Smooth muscle cell (in vitro differentiated cells): ENCODE data around the gene TRAPPC14. TPM values are rescaled to one million over a fixed set of nuclear protein-coding genes. Genes with fewer than 3 reads are reported as not detected.
"Not testable (repeated sequence)": the region's sequence is repeated elsewhere in the genome, so short reads cannot be mapped to it uniquely, and the experiment has no call there.

Source experiments
- DNase-seq: peaks from one replicate; lab custom pipeline; 2025; ENCODE audit not compliant: unreplicated experiment; lab: John Stamatoyannopoulos, UW
- H2AFZ ChIP-seq: fragments of 200-600 bp; sonication (generic); 2 replicates; pipeline ENCODE4 v1.6.0; 2016; ENCODE audit warnings: antibody characterized with exemption, low read depth, mild to moderate bottlenecking
- H3F3A ChIP-seq: fragments of 200-600 bp; sonication (generic); 2 replicates; pipeline ENCODE4 v1.6.0; 2017; ENCODE audit warnings: antibody characterized with exemption, low read depth
- H3K27ac ChIP-seq: fragments of 200-600 bp; sonication (generic); 2 replicates; pipeline ENCODE4 v1.5.1; 2016; ENCODE audit warnings: low read depth, mild to moderate bottlenecking
- H3K27me3 ChIP-seq: fragments of 200-600 bp; sonication (generic); 2 replicates; pipeline ENCODE4 v1.6.1; 2016; ENCODE audit warnings: low read depth, mild to moderate bottlenecking
- H3K36me3 ChIP-seq: fragments of 200-600 bp; sonication (generic); 2 replicates; pipeline ENCODE4 v1.5.1; 2016; ENCODE audit warnings: low read depth
- H3K4me1 ChIP-seq: fragments of 200-600 bp; sonication (generic); 2 replicates; pipeline ENCODE4 v1.5.1; 2016; ENCODE audit warnings: low read depth
- H3K4me2 ChIP-seq: fragments of 200-600 bp; sonication (generic); 2 replicates; pipeline ENCODE4 v1.6.0; 2016; ENCODE audit warnings: mild to moderate bottlenecking
- H3K4me3 ChIP-seq: fragments of 200-600 bp; sonication (generic); 2 replicates; pipeline ENCODE4 v1.5.1; 2016; ENCODE audit warnings: mild to moderate bottlenecking
- H3K79me2 ChIP-seq: fragments of 200-600 bp; sonication (generic); 2 replicates; pipeline ENCODE4 v1.6.0; 2016; ENCODE audit warnings: low read depth, mild to moderate bottlenecking
- H3K9ac ChIP-seq: fragments of 200-600 bp; sonication (generic); 2 replicates; pipeline ENCODE4 v1.6.0; 2016; ENCODE audit warnings: low read depth
- H3K9me3 ChIP-seq: fragments of 200-600 bp; sonication (generic); replicated peaks from 2 replicates; pipeline ENCODE4 v1.5.1; 2016; ENCODE audit warnings: low read depth
- H4K20me1 ChIP-seq: fragments of 200-600 bp; sonication (generic); 2 replicates; pipeline ENCODE4 v1.6.0; 2016; ENCODE audit warnings: low read depth
- WGBS: methylation state at CpG from one replicate; pipeline ENCODE4 v1.1.7; 2016; ENCODE audit warnings: low lambda C conversion rate; 5-methylcytosine and 5-hydroxymethylcytosine counted together
- polyA plus RNA-seq: library from polyadenylated mRNA; unstranded; fragments of >200 nt; fragmentation: Nextera tagmentation; extraction: Ambion mirVana; gene quantifications from 2 replicates; pipeline ENCODE4 v1.2.1, GENCODE V29; 2016
- total RNA-seq: library from RNA; depleted of rRNA; stranded (reverse); fragments of >200 nt; gene quantifications from 2 replicates; pipeline ENCODE4 v1.2.3, GENCODE V29; 2014
- TF ChIP-seq, protein P1 (sequence below): fragments of 200-600 bp; sonication (generic); IDR thresholded peaks from 2 replicates; pipeline ENCODE4 v1.5.1; 2017; ENCODE audit warnings: borderline replicate concordance, mild to moderate bottlenecking, antibody characterized with exemption; ENCODE audit not compliant: insufficient read depth, poor library complexity, severe bottlenecking

TRAPPC14 gene
- total and polyA plus RNA-seq, 2 experiments from 2014 or later = 5.4 to 7.0 TPM

DNA sequence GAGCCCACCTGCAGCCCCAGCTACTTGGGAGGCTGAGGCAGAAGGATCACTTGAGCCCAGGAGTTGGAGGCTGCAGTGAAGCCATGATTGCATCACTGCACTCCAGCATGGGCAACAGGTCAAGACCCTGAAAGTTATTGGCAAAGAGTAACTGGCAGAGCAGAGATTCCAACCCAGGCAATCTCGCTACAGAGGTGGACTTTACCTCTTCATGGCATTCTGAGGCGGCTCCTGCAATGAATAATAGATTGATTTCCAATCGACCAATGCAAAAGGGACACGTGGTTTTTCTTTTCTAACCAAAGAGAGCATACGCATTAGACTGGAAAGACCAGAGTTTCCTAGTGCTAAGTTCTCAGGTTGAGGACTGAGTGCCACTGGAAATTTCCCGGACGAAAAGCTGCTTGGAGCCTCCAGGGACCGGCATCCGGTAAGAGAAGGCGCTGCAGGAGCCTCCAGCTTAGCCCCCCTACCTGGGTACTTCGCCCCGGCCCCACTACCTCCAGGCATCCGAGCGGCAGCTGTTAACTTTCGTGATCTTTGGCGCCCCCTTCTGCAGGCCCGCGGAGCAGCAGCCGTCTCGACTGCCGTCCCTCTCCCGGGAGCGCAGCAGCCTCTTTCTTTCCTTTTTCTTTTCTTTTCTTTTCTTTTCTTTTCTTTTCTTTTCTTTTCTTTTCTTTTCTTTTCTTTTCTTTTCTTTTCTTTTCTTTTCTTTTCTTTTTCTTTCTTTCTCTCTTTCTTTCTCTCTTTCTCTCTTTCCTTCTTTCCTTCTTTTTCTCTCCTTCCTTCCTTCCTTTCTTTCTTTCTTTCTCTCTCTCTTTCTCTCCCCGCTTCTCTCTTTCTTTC lies 27.7 kb downstream of the TRAPPC14 start:
- Histone ChIP-seq H3K4me2 (peak overlapping the region; percentile 79), H3K27me3 (no peaks in the 10 kb centered on the region), H4K20me1 (no peaks in the 10 kb centered on the region), H2AFZ (no peak overlapping the region), H3F3A (peaks cover 6% of the 10 kb centered on the region), H3K4me1 (peaks cover 8% of the 10 kb centered on the region), H3K36me3 (no peaks in the 10 kb centered on the region), H3K79me2 (no peaks in the 10 kb centered on the region), H3K9me3 (no peaks in the 10 kb centered on the region), H3K9ac (no peak overlapping the region), H3K27ac (no peak overlapping the region), H3K4me3 (peak overlapping the region; percentile 29)
- TF ChIP-seq, protein P1, sequence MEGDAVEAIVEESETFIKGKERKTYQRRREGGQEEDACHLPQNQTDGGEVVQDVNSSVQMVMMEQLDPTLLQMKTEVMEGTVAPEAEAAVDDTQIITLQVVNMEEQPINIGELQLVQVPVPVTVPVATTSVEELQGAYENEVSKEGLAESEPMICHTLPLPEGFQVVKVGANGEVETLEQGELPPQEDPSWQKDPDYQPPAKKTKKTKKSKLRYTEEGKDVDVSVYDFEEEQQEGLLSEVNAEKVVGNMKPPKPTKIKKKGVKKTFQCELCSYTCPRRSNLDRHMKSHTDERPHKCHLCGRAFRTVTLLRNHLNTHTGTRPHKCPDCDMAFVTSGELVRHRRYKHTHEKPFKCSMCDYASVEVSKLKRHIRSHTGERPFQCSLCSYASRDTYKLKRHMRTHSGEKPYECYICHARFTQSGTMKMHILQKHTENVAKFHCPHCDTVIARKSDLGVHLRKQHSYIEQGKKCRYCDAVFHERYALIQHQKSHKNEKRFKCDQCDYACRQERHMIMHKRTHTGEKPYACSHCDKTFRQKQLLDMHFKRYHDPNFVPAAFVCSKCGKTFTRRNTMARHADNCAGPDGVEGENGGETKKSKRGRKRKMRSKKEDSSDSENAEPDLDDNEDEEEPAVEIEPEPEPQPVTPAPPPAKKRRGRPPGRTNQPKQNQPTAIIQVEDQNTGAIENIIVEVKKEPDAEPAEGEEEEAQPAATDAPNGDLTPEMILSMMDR = peak; percentile 89
- WGBS = 15% methylated on average over 24 of the region's 24 CpGs
- peak; percentile 43 for DNase-seq

DNA sequence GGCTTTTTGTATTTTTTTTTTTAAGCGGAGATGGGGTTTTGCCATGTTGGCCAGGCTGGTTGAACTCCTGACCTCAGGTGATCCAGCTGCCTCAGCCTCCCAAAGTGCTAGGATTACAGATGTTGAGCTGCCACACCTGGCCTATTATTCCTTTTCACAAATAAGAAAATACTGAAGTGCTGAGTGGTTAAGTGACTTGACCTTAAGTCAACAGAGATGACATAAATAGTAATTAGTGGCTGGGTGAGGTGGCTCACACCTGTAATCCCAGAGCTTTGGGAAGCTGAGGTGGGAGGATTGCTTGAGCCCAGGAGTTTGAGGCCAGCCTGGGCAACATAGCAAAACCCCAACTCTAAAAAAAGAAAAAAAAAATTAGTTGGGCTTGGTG lies 28.3 kb downstream of the TRAPPC14 start:
- H3K27ac ChIP-seq, H4K20me1 ChIP-seq, H3K4me1 ChIP-seq, H3K4me3 ChIP-seq, H3K36me3 ChIP-seq, H3K9ac ChIP-seq, H3K9me3 ChIP-seq, H3K27me3 ChIP-seq, H3F3A ChIP-seq, DNase-seq, H2AFZ ChIP-seq, H3K79me2 ChIP-seq, H3K4me2 ChIP-seq: not testable (repeated sequence)
- 64% methylated on average over 1 of the region's 1 CpG for WGBS

DNA sequence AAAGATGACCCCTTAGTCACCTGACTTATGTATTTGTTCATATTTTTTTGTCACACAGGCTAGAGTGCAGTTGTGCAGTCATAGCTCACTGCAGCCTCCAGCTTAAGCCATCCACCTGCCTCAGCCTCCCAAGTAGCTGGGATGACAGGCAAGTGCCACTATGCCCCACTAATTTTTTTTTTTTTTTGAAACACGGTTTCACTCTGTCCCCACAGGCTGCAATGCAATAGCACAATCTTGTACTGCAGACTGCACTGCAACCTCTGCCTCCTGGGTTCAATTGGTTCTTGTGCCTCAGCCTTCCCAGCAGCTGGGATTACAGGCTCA lies 29.9 kb downstream of the TRAPPC14 start:
- Histone ChIP-seq H3K9ac (no peak overlapping the region), H3K4me3 (no peak overlapping the region), H4K20me1 (no peaks in the 10 kb centered on the region), H3K27me3 (no peaks in the 10 kb centered on the region), H3K27ac (no peak overlapping the region), H3K4me1 (peaks cover 8% of the 10 kb centered on the region), H2AFZ (no peak overlapping the region), H3K4me2 (peak overlapping the region; percentile 97), H3F3A (peaks cover 6% of the 10 kb centered on the region), H3K9me3 (no peaks in the 10 kb centered on the region), H3K36me3 (no peaks in the 10 kb centered on the region), H3K79me2 (no peaks in the 10 kb centered on the region)
- WGBS = 71% methylated on average over 1 of the region's 1 CpG
- DNase-seq = no peak
- TF ChIP-seq, protein P1 = no peak

DNA sequence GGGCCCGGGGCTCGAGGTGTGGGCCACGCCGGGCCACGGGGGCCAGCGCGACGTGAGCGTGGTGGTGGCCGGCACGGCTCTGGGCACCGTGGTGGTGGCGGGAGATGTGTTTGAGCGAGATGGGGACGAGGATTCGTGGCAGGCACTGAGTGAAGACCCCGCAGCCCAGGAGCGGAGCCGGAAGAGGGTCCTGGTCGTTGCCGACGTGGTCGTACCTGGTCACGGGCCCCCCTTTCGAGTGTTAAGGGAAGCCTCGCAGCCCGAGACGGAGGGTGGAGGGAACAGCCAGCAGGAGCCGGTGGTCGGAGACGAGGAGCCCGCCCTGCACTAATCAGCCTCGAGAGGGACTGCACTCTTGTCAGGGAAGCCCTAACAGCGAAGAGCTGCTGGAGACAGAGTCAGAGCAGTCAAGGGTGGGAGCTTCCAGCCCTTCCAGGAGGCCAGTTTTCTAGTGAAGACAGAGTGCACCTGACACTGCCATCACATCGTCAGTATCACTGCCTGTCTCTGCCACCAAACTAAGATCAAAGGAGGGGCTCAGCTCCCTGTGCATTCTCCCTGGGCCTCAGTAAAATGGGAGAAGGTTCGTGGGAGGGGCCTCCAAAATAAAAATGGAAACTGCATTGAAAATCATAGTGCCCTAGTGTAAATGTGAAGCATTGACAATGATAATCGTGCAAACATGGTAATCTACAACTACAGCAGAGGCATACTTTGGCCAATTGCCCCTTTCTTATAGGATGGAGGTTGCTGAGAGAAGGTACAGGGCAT lies 30.5 kb downstream of the TRAPPC14 start:
- Histone ChIP-seq H3K4me3 (peak overlapping the region; percentile 98), H3K9me3 (no peaks in the 10 kb centered on the region), H3K36me3 (no peaks in the 10 kb centered on the region), H2AFZ (peak overlapping the region; percentile 99), H3K27ac (no peak overlapping the region), H3K4me1 (peaks cover 8% of the 10 kb centered on the region), H3K79me2 (no peaks in the 10 kb centered on the region), H3F3A (peaks cover 6% of the 10 kb centered on the region), H3K9ac (peak overlapping the region; percentile 95), H3K4me2 (peak overlapping the region; percentile 97), H4K20me1 (no peaks in the 10 kb centered on the region), H3K27me3 (no peaks in the 10 kb centered on the region)
- WGBS = 9% methylated on average over 37 of the region's 37 CpGs
- DNase-seq = peak; percentile 27
- TF ChIP-seq, protein P1 = no peak
